Measurements from ENCODE around the gene FABP1.

DNA sequence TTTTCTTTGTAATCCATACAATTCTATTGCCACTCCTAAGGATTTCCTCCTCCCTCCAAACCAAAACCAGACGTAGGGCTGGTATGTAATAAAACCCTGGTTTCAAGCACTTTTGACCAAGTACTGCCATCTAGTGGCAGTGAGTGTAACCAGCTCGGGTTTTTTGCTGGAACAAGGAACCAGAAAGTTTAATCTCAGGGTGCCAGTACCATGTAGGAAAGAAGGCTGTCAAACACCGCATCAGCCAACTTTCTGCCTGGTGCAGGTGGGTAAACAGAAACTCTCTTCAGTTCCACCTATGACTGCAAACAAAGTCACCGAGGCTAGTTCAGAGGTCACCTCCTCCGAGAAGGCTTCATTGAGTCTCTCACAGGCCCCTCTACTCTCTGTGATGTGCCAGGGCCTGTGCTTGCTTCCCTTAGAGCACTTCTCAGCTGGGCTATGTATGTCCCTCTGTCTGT lies 32.1 kb upstream of the FABP1 start:
- TF ChIP-seq, protein P1, sequence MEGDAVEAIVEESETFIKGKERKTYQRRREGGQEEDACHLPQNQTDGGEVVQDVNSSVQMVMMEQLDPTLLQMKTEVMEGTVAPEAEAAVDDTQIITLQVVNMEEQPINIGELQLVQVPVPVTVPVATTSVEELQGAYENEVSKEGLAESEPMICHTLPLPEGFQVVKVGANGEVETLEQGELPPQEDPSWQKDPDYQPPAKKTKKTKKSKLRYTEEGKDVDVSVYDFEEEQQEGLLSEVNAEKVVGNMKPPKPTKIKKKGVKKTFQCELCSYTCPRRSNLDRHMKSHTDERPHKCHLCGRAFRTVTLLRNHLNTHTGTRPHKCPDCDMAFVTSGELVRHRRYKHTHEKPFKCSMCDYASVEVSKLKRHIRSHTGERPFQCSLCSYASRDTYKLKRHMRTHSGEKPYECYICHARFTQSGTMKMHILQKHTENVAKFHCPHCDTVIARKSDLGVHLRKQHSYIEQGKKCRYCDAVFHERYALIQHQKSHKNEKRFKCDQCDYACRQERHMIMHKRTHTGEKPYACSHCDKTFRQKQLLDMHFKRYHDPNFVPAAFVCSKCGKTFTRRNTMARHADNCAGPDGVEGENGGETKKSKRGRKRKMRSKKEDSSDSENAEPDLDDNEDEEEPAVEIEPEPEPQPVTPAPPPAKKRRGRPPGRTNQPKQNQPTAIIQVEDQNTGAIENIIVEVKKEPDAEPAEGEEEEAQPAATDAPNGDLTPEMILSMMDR (IDR thresholded peaks at IDR 0.05; ENCODE audit: low read length) = peak; percentile 86
- no peak for TF ChIP-seq EZH2phosphoT487 (IDR thresholded peaks at IDR 0.05; ENCODE audit: low read length)

Data from MM.1S (cell line).